OCI-M1 (cell line): ENCODE data around the gene CDC42EP5.
"Not testable (repeated sequence)": the region's sequence is repeated elsewhere in the genome, so short reads cannot be mapped to it uniquely, and the experiment has no call there.

Experiments used
- DNase-seq: peaks from one replicate; lab custom pipeline; 2025; lab: John Stamatoyannopoulos, UW

The CDC42EP5 gene

GRCh38 chr19:54448040-54448773, 24.9 kb downstream of the CDC42EP5 start:
- DNase-seq: peak; percentile 75

GRCh38 chr19:54446349-54446748, 26.7 kb downstream of the CDC42EP5 start:
- DNase-seq: not testable (repeated sequence)

GRCh38 chr19:54444737-54445136, 28.4 kb downstream of the CDC42EP5 start:
- no peak for DNase-seq

- no peak for DNase-seq
Measured at GRCh38 chr19:54440641-54441040, 32.5 kb downstream of the CDC42EP5 start.

GRCh38 chr19:54439174-54439851, 33.8 kb downstream of the CDC42EP5 start:
- peak; percentile 29 for DNase-seq

- no peak for DNase-seq
Measured at GRCh38 chr19:54436628-54437252, 36.4 kb downstream of the CDC42EP5 start.

GRCh38 chr19:54436031-54436523, 37.0 kb downstream of the CDC42EP5 start:
- no peak for DNase-seq

GRCh38 chr19:54435551-54436016, 37.5 kb downstream of the CDC42EP5 start:
- no peak for DNase-seq

- no peak for DNase-seq
Measured at GRCh38 chr19:54434873-54435214, 38.3 kb downstream of the CDC42EP5 start.

GRCh38 chr19:54434112-54434872, 38.8 kb downstream of the CDC42EP5 start:
- no peak for DNase-seq

- no peak for DNase-seq
Measured at GRCh38 chr19:54433697-54434096, 39.4 kb downstream of the CDC42EP5 start.

GRCh38 chr19:54432144-54432738, 40.9 kb downstream of the CDC42EP5 start:
- DNase-seq: no peak

- no peak for DNase-seq
Measured at GRCh38 chr19:54431255-54431838, 41.7 kb downstream of the CDC42EP5 start.

GRCh38 chr19:54430306-54431254, 42.5 kb downstream of the CDC42EP5 start:
- peak; percentile 64 for DNase-seq

GRCh38 chr19:54429545-54430227, 43.4 kb downstream of the CDC42EP5 start:
- no peak for DNase-seq

GRCh38 chr19:54429176-54429495, 44.0 kb downstream of the CDC42EP5 start:
- no peak for DNase-seq

GRCh38 chr19:54428323-54429175, 44.5 kb downstream of the CDC42EP5 start:
- no peak for DNase-seq

- DNase-seq: no peak
Measured at GRCh38 chr19:54427586-54427985, 45.5 kb downstream of the CDC42EP5 start.
